HEK293T (cell line): Measurements from ENCODE around the gene KDM8.

Experiments
- CTCF ChIA-PET: fragments of 350-600 bp; formaldehyde crosslinking; extraction: SDS; loops from one replicate; lab custom pipeline; 2021; ENCODE audit warnings: antibody characterized with exemption, inconsistent platforms; lab: Yijun Ruan, JAX
- POLR2A ChIA-PET: fragments of 350-600 bp; formaldehyde crosslinking; extraction: SDS; loops from one replicate; lab custom pipeline; 2020; ENCODE audit warnings: antibody characterized with exemption, inconsistent platforms; lab: Yijun Ruan, JAX
- DNase-seq: peaks from one replicate; pipeline ENCODE4 v3.0.0; 2012; ENCODE audit warnings: mixed read lengths; ENCODE audit errors: extremely low spot score
- ARNT ChIP-seq: fragments of 450-650 bp; IDR thresholded peaks from 2 replicates; pipeline ENCODE4 v1.6.1; 2017; ENCODE audit warnings: mild to moderate bottlenecking
- BHLHE40 ChIP-seq: fragments of 450-650 bp; IDR thresholded peaks from 2 replicates; pipeline ENCODE4 v1.6.1; 2016; ENCODE audit warnings: mild to moderate bottlenecking, moderate library complexity, borderline replicate concordance
- CTBP1 ChIP-seq: fragments of 450-650 bp; IDR thresholded peaks from 2 replicates; pipeline ENCODE4 v1.6.1; 2016; ENCODE audit warnings: borderline replicate concordance
- ELF4 ChIP-seq: fragments of 450-650 bp; IDR thresholded peaks from 2 replicates; pipeline ENCODE4 v1.6.1; 2017; ENCODE audit warnings: antibody characterized with exemption
- FOXA1 ChIP-seq: fragments of 450-650 bp; IDR thresholded peaks from 2 replicates; pipeline ENCODE4 v1.6.1; 2016; ENCODE audit warnings: mild to moderate bottlenecking
- FOXK2 ChIP-seq: fragments of 450-650 bp; IDR thresholded peaks from 2 replicates; pipeline ENCODE4 v1.6.1; 2016; ENCODE audit warnings: mild to moderate bottlenecking
- FOXM1 ChIP-seq: fragments of 450-650 bp; IDR thresholded peaks from 2 replicates; pipeline ENCODE4 v1.6.1; 2017; ENCODE audit warnings: mild to moderate bottlenecking, borderline replicate concordance
- HDGF ChIP-seq: fragments of 450-650 bp; IDR thresholded peaks from 2 replicates; pipeline ENCODE4 v1.6.1; 2017; ENCODE audit warnings: antibody characterized with exemption, borderline replicate concordance
- L3MBTL2 ChIP-seq: fragments of 450-650 bp; conservative IDR thresholded peaks from 2 replicates; pipeline ENCODE4 v1.6.1; 2016; ENCODE audit warnings: mild to moderate bottlenecking
- LEF1 ChIP-seq: fragments of 450-650 bp; IDR thresholded peaks from 2 replicates; pipeline ENCODE4 v1.6.1; 2017; ENCODE audit warnings: mild to moderate bottlenecking, borderline replicate concordance
- NFRKB ChIP-seq: fragments of 450-650 bp; IDR thresholded peaks from 2 replicates; pipeline ENCODE4 v1.6.1; 2016; ENCODE audit warnings: mild to moderate bottlenecking, moderate library complexity
- PKNOX1 ChIP-seq: fragments of 450-650 bp; IDR thresholded peaks from 2 replicates; pipeline ENCODE4 v1.6.1; 2016
- SP1 ChIP-seq: fragments of 450-650 bp; IDR thresholded peaks from 2 replicates; pipeline ENCODE4 v1.6.1; 2017
- SUZ12 ChIP-seq: fragments of 450-650 bp; IDR thresholded peaks from 2 replicates; pipeline ENCODE4 v1.6.1; 2016; ENCODE audit warnings: mild to moderate bottlenecking
- TARDBP ChIP-seq: fragments of 450-650 bp; IDR thresholded peaks from 2 replicates; pipeline ENCODE4 v1.6.1; 2016
- ZNF384 ChIP-seq: fragments of 450-650 bp; IDR thresholded peaks from 2 replicates; pipeline ENCODE4 v1.6.1; 2016

Gene KDM8

GRCh38 chr16:27237219-27238015 is 34.1 kb downstream of the KDM8 start:
- CTCF ChIA-PET, result interaction anchor here (1.2 kb wide), 1 partner anchor 15 kb away, joined by 4 read pairs; no protein-coding TSS in a partner anchor
- no peak for DNase-seq
- POLR2A ChIA-PET, result no interaction called here
- TF ChIP-seq SP1 (no peak), FOXM1 (no peak), PKNOX1 (no peak), TARDBP (no peak), BHLHE40 (no peak), FOXK2 (no peak)

- TF ChIP-seq FOXM1 (no peak), SUZ12 (no peak), HDGF (no peak), PKNOX1 (no peak), SP1 (no peak), CTBP1 (no peak), ZNF384 (no peak), ARNT (no peak), FOXA1 (no peak), FOXK2 (no peak)
- CTCF ChIA-PET, result no interaction called here
- POLR2A ChIA-PET, result no interaction called here
- no peak for DNase-seq
Observed at GRCh38 chr16:27238016-27238587, 34.8 kb downstream of the KDM8 start.

GRCh38 chr16:27238591-27238990 is 35.3 kb downstream of the KDM8 start:
- ChIA-PET CTCF (no interaction called here), POLR2A (no interaction called here)
- DNase-seq, result no peak
- TF ChIP-seq PKNOX1 (no peak), FOXK2 (no peak), FOXA1 (no peak), ARNT (no peak), FOXM1 (no peak), TARDBP (no peak), HDGF (no peak), ZNF384 (no peak)

DNA sequence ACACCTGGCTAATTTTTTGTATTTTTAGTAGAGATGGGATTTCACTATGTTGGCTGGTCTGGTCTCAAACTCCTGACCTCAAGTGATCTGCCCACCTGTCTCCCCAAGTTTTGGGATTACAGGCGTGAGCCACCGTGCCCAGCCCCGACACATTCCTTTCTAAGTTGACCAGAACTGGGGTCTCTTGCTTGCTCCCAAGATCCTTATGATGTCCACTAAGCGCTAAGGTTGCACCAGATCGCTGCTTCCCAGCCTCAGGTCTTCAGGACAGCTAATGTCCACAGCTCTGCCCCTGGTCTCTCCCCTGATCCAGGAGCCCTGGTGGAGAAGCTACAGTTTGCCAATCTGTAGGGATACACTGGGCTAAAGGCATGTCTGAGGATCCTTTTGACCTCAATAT is 35.7 kb downstream of the KDM8 start:
- no peak for DNase-seq
- POLR2A ChIA-PET, result no interaction called here
- no peak for TF ChIP-seq FOXA1
- no peak for TF ChIP-seq ELF4
- CTCF ChIA-PET, result interaction anchor here (1.2 kb wide), 1 partner anchor 129 kb away, joined by 3 read pairs; no protein-coding TSS in a partner anchor

DNA sequence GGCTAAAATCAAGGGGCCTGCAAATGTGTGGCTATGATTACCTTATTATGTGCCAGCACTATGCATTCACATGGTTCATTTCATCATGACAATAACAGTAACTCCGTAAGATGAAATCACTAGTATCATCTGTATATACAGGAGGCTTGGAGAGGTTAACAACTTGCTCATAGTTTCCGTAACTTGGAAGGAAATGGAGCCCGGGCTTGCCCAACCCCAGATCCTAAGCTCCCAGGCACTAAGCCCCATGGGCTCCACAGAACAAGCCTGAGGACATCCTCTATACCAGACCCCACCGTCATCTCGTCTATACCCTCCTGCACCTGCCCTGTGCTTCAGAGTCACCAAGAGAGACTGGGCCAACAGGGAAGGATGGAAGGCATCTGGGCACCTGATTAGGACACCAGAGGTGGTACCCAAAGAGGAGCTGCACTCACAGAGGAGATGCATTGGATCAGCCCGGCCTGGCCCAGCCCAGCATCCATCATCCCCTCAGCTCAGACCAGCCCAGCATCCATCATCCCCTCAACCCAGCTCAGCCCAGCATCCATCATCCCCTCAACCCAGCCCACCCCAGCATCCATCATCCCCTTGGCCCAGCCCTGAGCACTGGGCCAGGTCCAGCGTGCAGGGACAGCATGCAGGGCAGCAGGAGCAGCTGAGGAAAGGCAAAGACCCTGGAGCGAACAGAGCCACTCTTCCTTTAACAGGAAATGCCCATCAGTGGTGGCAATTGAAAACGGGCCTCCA is 36.8 kb downstream of the KDM8 start:
- POLR2A ChIA-PET, result no interaction called here
- CTCF ChIA-PET, result interaction anchor here (1.2 kb wide), 1 partner anchor 128 kb away, joined by 3 read pairs; no protein-coding TSS in a partner anchor
- TF ChIP-seq BHLHE40 (no peak), LEF1 (no peak), ZNF384 (no peak), NFRKB (no peak), TARDBP (no peak)
- DNase-seq, result no peak

DNA sequence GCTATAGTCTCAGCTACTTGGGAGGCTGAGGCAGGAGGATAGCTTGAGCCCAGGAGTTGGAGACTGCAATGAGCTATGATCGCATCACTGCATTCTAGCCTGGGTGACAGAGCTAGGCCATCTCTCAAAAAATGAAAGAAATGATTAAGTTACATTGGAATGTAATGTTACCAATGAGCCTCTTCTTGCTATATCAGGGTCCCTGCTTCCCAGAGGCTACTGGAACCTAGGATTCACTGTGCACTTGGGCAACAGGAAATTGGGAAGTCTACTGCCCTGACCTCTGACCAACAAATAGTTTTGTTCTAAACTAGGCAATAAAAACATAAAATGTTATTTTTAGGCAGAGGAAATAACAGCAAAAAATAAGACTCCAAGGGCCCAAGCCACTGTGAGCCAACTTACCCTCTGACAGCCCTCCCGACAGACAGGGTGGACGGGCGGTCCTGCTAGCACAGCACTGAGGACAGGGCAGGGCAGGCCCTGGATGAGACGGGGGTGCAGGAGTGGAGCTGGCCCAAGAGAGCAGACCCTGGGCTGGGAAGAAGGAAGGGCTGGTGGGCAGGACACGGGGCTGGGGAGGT is 37.7 kb downstream of the KDM8 start:
- ChIA-PET POLR2A (no interaction called here), CTCF (no interaction called here)
- TF ChIP-seq SP1, result no peak
- TF ChIP-seq LEF1, result no peak
- no peak for TF ChIP-seq TARDBP
- no peak for TF ChIP-seq L3MBTL2
- no peak for TF ChIP-seq ZNF384
- no peak for TF ChIP-seq BHLHE40
- no peak for TF ChIP-seq NFRKB
- no peak for TF ChIP-seq FOXA1
- TF ChIP-seq CTBP1, result no peak
- TF ChIP-seq FOXM1, result no peak
- no peak for TF ChIP-seq SUZ12
- TF ChIP-seq ARNT, result no peak
- DNase-seq, result no peak
